K562 (cell line): ENCODE results near the gene PUS10. TPM values are rescaled to one million over a fixed set of nuclear protein-coding genes. Genes with fewer than 3 reads are reported as not detected.

Experiments
- ATAC-seq: fragments of 200-7000 bp; cut with Tn5 transposase; 3 replicates; pipeline ENCODE4 v1.9.1; 2020; ENCODE audit warnings: moderate library complexity
- BruUV-seq: library from RNA; stranded (reverse); fragments of 400-500 nt; replicated peaks from 2 replicates; lab custom pipeline; 2021; lab: Mats Ljungman, UMichigan
- CTCF ChIA-PET: fragments of 300-600 bp; formaldehyde crosslinking; extraction: SDS; loops from one replicate; lab custom pipeline; 2021; ENCODE audit warnings: low intra/inter-chr PET ratio; lab: Yijun Ruan, JAX
- POLR2A ChIA-PET: fragments of 300-600, 350-650 bp; sonication (Branson Sonifier 250); formaldehyde crosslinking; extraction: SDS; loops from one replicate; lab custom pipeline; 2021; ENCODE audit warnings: antibody characterized with exemption, inconsistent platforms; lab: Yijun Ruan, JAX
- DNase-seq, 4 experiments: peaks; one replicate each; pipeline versions ENCODE4 v3.0.0 to v3.0.0-alpha.2; 2011 to 2018; ENCODE audit warnings: low spot score in 3 of 4, mixed read lengths in 3 of 4; ENCODE audit errors: extremely low read depth in 1 of 4
- FAIRE-seq: peaks from 2 replicates; lab custom pipeline; 2011; peaks lifted over from hg19 to GRCh38; lab: Jason Lieb, UNC
- H2AFZ ChIP-seq: 2 replicates; pipeline ENCODE4 v1.6.0; 2011; ENCODE audit warnings: low read depth, low read length, control low read depth, inconsistent platforms
- H3K27ac ChIP-seq: fragments of 200-600 bp; 3 replicates; pipeline ENCODE4 v1.8.0; 2011; ENCODE audit warnings: low read depth, mild to moderate bottlenecking, control low read depth, inconsistent platforms, low read length, moderate library complexity, mixed read lengths; ENCODE audit errors: extremely low read depth
- H3K27me3 ChIP-seq, 2 experiments: fragments of 300-600 bp in 1 of 2; 2 replicates in 1 of 2; 3 replicates in 1 of 2; pipeline versions ENCODE4 v1.6.0 to v1.8.0; 2011; ENCODE audit warnings: inconsistent platforms in 2 of 2, low read length in 2 of 2, mild to moderate bottlenecking in 1 of 2, mixed read lengths in 1 of 2, moderate library complexity in 1 of 2; ENCODE audit not compliant: control insufficient read depth in 2 of 2, insufficient read depth in 2 of 2
- H3K36me3 ChIP-seq: fragments of 300-600 bp; 3 replicates; pipeline ENCODE4 v1.8.0; 2011; ENCODE audit warnings: mild to moderate bottlenecking, low read length, inconsistent platforms; ENCODE audit not compliant: control insufficient read depth, insufficient read depth
- H3K4me1 ChIP-seq, 2 experiments: fragments of 200-600 bp in 1 of 2; replicated peaks in 1 of 2; 2 replicates in 1 of 2; 3 replicates in 1 of 2; pipeline versions ENCODE4 v1.5.1 to v1.8.0; 2011; ENCODE audit warnings: inconsistent platforms in 2 of 2, low read length in 2 of 2, mild to moderate bottlenecking in 1 of 2, mixed read lengths in 1 of 2, moderate library complexity in 1 of 2; ENCODE audit not compliant: control insufficient read depth in 2 of 2, insufficient read depth in 2 of 2
- H3K4me2 ChIP-seq: 2 replicates; pipeline ENCODE4 v1.6.1; 2011; ENCODE audit warnings: low read length, control low read depth, inconsistent platforms, mixed read lengths; ENCODE audit not compliant: insufficient read depth
- H3K4me3 ChIP-seq: fragments of 200-600 bp; sonication (generic), shearing (Covaris generic); 2 replicates; pipeline ENCODE4 v1.5.1; 2016; ENCODE audit warnings: control low read depth, inconsistent platforms
- H3K79me2 ChIP-seq: fragments of 200-600 bp; 3 replicates; pipeline ENCODE4 v1.8.0; 2011; ENCODE audit warnings: low read length, inconsistent platforms; ENCODE audit not compliant: control insufficient read depth, insufficient read depth
- H3K9ac ChIP-seq, 2 experiments: 2 replicates each; pipeline versions ENCODE4 v1.6.0 to v1.6.1; 2011; ENCODE audit warnings: low read depth in 2 of 2, low read length in 2 of 2, control low read depth in 1 of 2, inconsistent platforms in 1 of 2, mild to moderate bottlenecking in 1 of 2, mixed read lengths in 1 of 2; ENCODE audit not compliant: insufficient read depth in 1 of 2
- H3K9me1 ChIP-seq: one replicate; pipeline ENCODE4 v1.6.0; 2011; ENCODE audit warnings: inconsistent platforms, mild to moderate bottlenecking, low read length, moderate library complexity; ENCODE audit not compliant: control insufficient read depth, insufficient read depth
- H3K9me3 ChIP-seq: replicated peaks from 2 replicates; pipeline ENCODE4 v1.5.1; 2011; ENCODE audit warnings: low read depth, low read length, inconsistent platforms; ENCODE audit not compliant: control insufficient read depth, insufficient read depth
- H4K20me1 ChIP-seq: replicated peaks from 2 replicates; pipeline ENCODE4 v1.6.1; 2011; ENCODE audit warnings: low read length, inconsistent platforms, mixed read lengths; ENCODE audit not compliant: control insufficient read depth, insufficient read depth
- BCL6 ChIP-seq: fragments of 250-450 bp; sonication (Bioruptor Pico); IDR thresholded peaks from 2 replicates; pipeline ENCODE4 v1.4.0; 2020
- BCOR ChIP-seq: fragments of 450-650 bp; IDR thresholded peaks from 2 replicates; pipeline ENCODE4 v1.6.1; 2016
- BMI1 ChIP-seq: fragments of 150-350 bp; IDR thresholded peaks from 2 replicates; pipeline ENCODE4 v1.6.1; 2014; ENCODE audit warnings: low read length
- CHD4 ChIP-seq: fragments of 200-600 bp; sonication (generic); IDR thresholded peaks from 3 replicates; pipeline ENCODE4 v1.6.1; 2012; ENCODE audit warnings: low read depth, mild to moderate bottlenecking, mixed read lengths, low read length, inconsistent platforms; ENCODE audit not compliant: insufficient read depth, insufficient replicate concordance, poor library complexity, severe bottlenecking
- DMBX1 ChIP-seq: fragments of 250-450 bp; sonication (Bioruptor Pico); IDR thresholded peaks from 2 replicates; pipeline ENCODE4 v1.8.0; 2022; ENCODE audit warnings: inconsistent platforms, mild to moderate bottlenecking, moderate library complexity, borderline replicate concordance
- ETV6 ChIP-seq, 3 experiments: fragments of 150-350 bp in 1 of 3; sonication (generic) in 1 of 3; formaldehyde crosslinking in 1 of 3; IDR thresholded peaks; 2 replicates each; pipeline versions ENCODE4 v1.6.1 to v1.8.0; 2014 to 2022; ENCODE audit warnings: borderline replicate concordance in 2 of 3, low read depth in 2 of 3, antibody characterized with exemption in 1 of 3, low read length in 1 of 3, mild to moderate bottlenecking in 1 of 3, missing genetic modification reagents in 1 of 3
- FOXK1 ChIP-seq: sonication (generic); formaldehyde crosslinking; IDR thresholded peaks from 2 replicates; pipeline ENCODE4 v1.8.0; 2022; ENCODE audit warnings: missing genetic modification reagents, mild to moderate bottlenecking, borderline replicate concordance
- KDM5B ChIP-seq: fragments of 200-600 bp; sonication (generic); IDR thresholded peaks from 2 replicates; pipeline ENCODE4 v1.6.1; 2012; ENCODE audit warnings: low read depth, mild to moderate bottlenecking, moderate library complexity, low read length, control low read depth, inconsistent platforms; ENCODE audit not compliant: insufficient replicate concordance
- NR0B1 ChIP-seq: fragments of 450-650 bp; IDR thresholded peaks from one replicate; pipeline ENCODE4 v1.6.1; 2018; ENCODE audit warnings: mild to moderate bottlenecking, moderate library complexity; ENCODE audit not compliant: partially characterized antibody
- ZNF41 ChIP-seq: fragments of 250-450 bp; sonication (Bioruptor Pico); conservative IDR thresholded peaks from 2 replicates; pipeline ENCODE4 v1.4.0; 2020; ENCODE audit warnings: mild to moderate bottlenecking
- ZNF75A ChIP-seq: fragments of 450-650 bp; formaldehyde crosslinking; IDR thresholded peaks from 2 replicates; pipeline ENCODE4 v1.4.0; 2020; ENCODE audit warnings: mild to moderate bottlenecking
- ZSCAN29 ChIP-seq: fragments of 450-650 bp; IDR thresholded peaks from 2 replicates; pipeline ENCODE4 v1.6.1; 2017
- WGBS: fragments of 100-300 bp; shearing (Covaris generic); methylation state at CpG from one replicate; pipeline ENCODE4 v1.1.6; 2016; ENCODE audit warnings: low coverage, mixed read lengths; ENCODE audit not compliant: insufficient coverage; ENCODE audit errors: missing lambda C conversion rate; 5-methylcytosine and 5-hydroxymethylcytosine counted together
- in situ Hi-C: fragments of 300-500 bp; cut with MboI; formaldehyde crosslinking; loops from 4 replicates; pipeline ENCODE4 v1.15.0; 2018; ENCODE audit warnings: inconsistent platforms, mixed read lengths
- intact Hi-C: fragments of 100-400 bp; cut with micrococcal nuclease; formaldehyde crosslinking; loops from 2 replicates; pipeline ENCODE4 v1.14.2; 2022
- polyA plus RNA-seq, 8 experiments: library from polyadenylated mRNA; depleted of rRNA in 4 of 8; stranded (reverse) in 5 of 8; unstranded in 3 of 8; fragments of >200 nt; fragmentation: Nextera tagmentation in 2 of 8; fragmentation: Illumina TruSeq in 1 of 8; extraction: Ambion mirVana in 2 of 8; extraction: Trizol in 1 of 8; gene quantifications; 2 replicates each; pipeline versions ENCODE4 v1.2.1 to v1.2.3, GENCODE V29; 2011 to 2014; ENCODE audit warnings: inconsistent platforms in 1 of 8, missing spikeins in 1 of 8
- total RNA-seq, 7 experiments: library from RNA; depleted of rRNA in 6 of 7; stranded (reverse); fragments of >200 nt in 6 of 7; fragmentation: Illumina TruSeq in 2 of 7; extraction: Trizol in 2 of 7; gene quantifications; 2 replicates each; pipeline versions ENCODE4 v1.2.1 to v1.2.3, GENCODE V29; 2011 to 2021; ENCODE audit warnings: low replicate concordance in 1 of 7

The PUS10 gene
- total and polyA plus RNA-seq, 9 of the 15 experiments (the other 6 are each of a cell fraction or from before 2014, with no cell fraction given), result 5.0 to 10.7 (median 7.6) TPM

GRCh38 chr2:60980071-60980815, 37.8 kb downstream of the PUS10 start:
- BruUV-seq, result no TSS peak
- H2AFZ ChIP-seq, result no peak overlapping the region
- ATAC-seq (no peak), DNase-seq (no peak), FAIRE-seq (no peak)
- POLR2A ChIA-PET, result interaction anchor here (0.8 to 1.2 kb wide), 3 partner anchors 19 to 95 kb away, joined by 3 read pairs; no protein-coding TSS in a partner anchor
- H3K4me3 ChIP-seq, result no peak overlapping the region
- H3K9me3 ChIP-seq, result no peaks in the 10 kb centered on the region
- no peak overlapping the region for H3K4me2 ChIP-seq
- H3K9ac ChIP-seq, result no peak overlapping the region
- 25% methylated on average over 3 of the region's 3 CpGs for WGBS
- H3K79me2 ChIP-seq, result no peaks in the 10 kb centered on the region
- CTCF ChIA-PET, result no interaction called here
- no peaks in the 10 kb centered on the region for H3K36me3 ChIP-seq
- intact Hi-C loops, result no loop called here
- H4K20me1 ChIP-seq, result no peaks in the 10 kb centered on the region
- no peaks in the 10 kb centered on the region; a peak in 1 of 5 replicates for H3K4me1 ChIP-seq
- TF ChIP-seq NR0B1, result no peak
- no peak for TF ChIP-seq KDM5B
- no peak for TF ChIP-seq ZNF75A (CRISPR knock-in tag)
- no peak for TF ChIP-seq BMI1
- no peak for TF ChIP-seq ZNF41 (CRISPR knock-in tag)
- no peak for TF ChIP-seq ETV6 (IDR thresholded peaks at IDR 0.05; ENCODE audit: borderline replicate concordance in 1 of 2, low read depth in 2 of 2, low read length in 1 of 2)
- no peak for TF ChIP-seq ETV6 (CRISPR knock-in tag; IDR thresholded peaks at IDR 0.05; ENCODE audit: borderline replicate concordance)
- no peak for TF ChIP-seq CHD4
- no peak for TF ChIP-seq DMBX1 (CRISPR knock-in tag)
- TF ChIP-seq ZSCAN29, result no peak
- no peak for TF ChIP-seq BCOR
- no peak for TF ChIP-seq FOXK1
- TF ChIP-seq BCL6, result no peak
- no peak overlapping the region for H3K27ac ChIP-seq
- H3K9me1 ChIP-seq, result no peaks in the 10 kb centered on the region
- in situ Hi-C loops, result no loop called here
- no peaks in the 10 kb centered on the region for H3K27me3 ChIP-seq
